GM12878 (cell line): Measurements from ENCODE around the gene CHSY3. TPM values are rescaled to one million over a fixed set of nuclear protein-coding genes. Genes with fewer than 3 reads are reported as not detected.

Experiments
- ATAC-seq: fragments of 200-7000 bp; cut with Tn5 transposase; 3 replicates; pipeline ENCODE4 v1.9.1; 2020; ENCODE audit warnings: mild to moderate bottlenecking, moderate library complexity
- BruUV-seq: library from RNA; stranded (reverse); fragments of 400-500 nt; replicated peaks from 2 replicates; lab custom pipeline; 2021; lab: Mats Ljungman, UMichigan
- CTCF ChIA-PET: fragments of 300-600 bp; sonication (Branson Sonifier 250); formaldehyde crosslinking; extraction: SDS; loops from one replicate; lab custom pipeline; 2021; ENCODE audit warnings: inconsistent platforms; lab: Yijun Ruan, JAX
- POLR2A ChIA-PET: fragments of 350-600 bp; formaldehyde crosslinking; extraction: SDS; loops from one replicate; lab custom pipeline; 2021; ENCODE audit warnings: inconsistent platforms; lab: Charles Lee
- RAD21 ChIA-PET: fragments of 300-600 bp; sonication (Branson Sonifier 250); formaldehyde crosslinking; loops from one replicate; lab custom pipeline; 2023; ENCODE audit warnings: antibody characterized with exemption; ENCODE audit not compliant: unreplicated experiment; lab: Charles Lee
- SMC1A ChIA-PET: fragments of 300-600 bp; sonication (Branson Sonifier 250); formaldehyde crosslinking; loops from one replicate; lab custom pipeline; 2023; ENCODE audit not compliant: unreplicated experiment, uncharacterized antibody; lab: Charles Lee
- DNase-seq: peaks from one replicate; pipeline ENCODE4 v3.0.0-alpha.2; 2011; ENCODE audit warnings: low read depth, low spot score
- FAIRE-seq: peaks from 3 replicates; lab custom pipeline; 2011; peaks lifted over from hg19 to GRCh38; lab: Jason Lieb, UNC
- H2AFZ ChIP-seq: 2 replicates; pipeline ENCODE4 v1.6.0; 2011; ENCODE audit warnings: low read depth, low read length, control low read depth; ENCODE audit not compliant: control insufficient read depth
- H3K27ac ChIP-seq: 2 replicates; pipeline ENCODE4 v1.5.1; 2011; ENCODE audit warnings: control low read depth; ENCODE audit not compliant: control insufficient read depth, insufficient read depth
- H3K27me3 ChIP-seq, 2 experiments: replicated peaks in 1 of 2; 2 replicates each; pipeline versions ENCODE4 v1.6.0 to v1.6.1; 2011; ENCODE audit warnings: low read length in 1 of 2; ENCODE audit not compliant: control insufficient read depth in 2 of 2, insufficient read depth in 2 of 2
- H3K36me3 ChIP-seq, 2 experiments: 2 replicates each; pipeline ENCODE4 v1.5.1; 2011; ENCODE audit warnings: low read length in 1 of 2; ENCODE audit not compliant: control insufficient read depth in 2 of 2, insufficient read depth in 2 of 2
- H3K4me1 ChIP-seq: 2 replicates; pipeline ENCODE4 v1.6.1; 2011; ENCODE audit warnings: mild to moderate bottlenecking, low read length, moderate library complexity, mixed read lengths; ENCODE audit not compliant: control insufficient read depth, insufficient read depth
- H3K4me2 ChIP-seq: 2 replicates; pipeline ENCODE4 v1.6.0; 2011; ENCODE audit warnings: control low read depth; ENCODE audit not compliant: control insufficient read depth, insufficient read depth
- H3K4me3 ChIP-seq: fragments of 200-600 bp; sonication (generic); 2 replicates; pipeline ENCODE4 v1.5.1; 2016
- H3K79me2 ChIP-seq: 2 replicates; pipeline ENCODE4 v1.6.0; 2011; ENCODE audit warnings: low read length; ENCODE audit not compliant: control insufficient read depth, insufficient read depth
- H3K9ac ChIP-seq: 2 replicates; pipeline ENCODE4 v1.8.0; 2011; ENCODE audit warnings: low read length, control low read depth, mixed read lengths; ENCODE audit not compliant: control insufficient read depth, insufficient read depth
- H3K9me3 ChIP-seq: replicated peaks from 3 replicates; pipeline ENCODE4 v1.5.1; 2011; ENCODE audit warnings: mild to moderate bottlenecking, low read length; ENCODE audit not compliant: control insufficient read depth, insufficient read depth
- H4K20me1 ChIP-seq: 2 replicates; pipeline ENCODE4 v1.6.0; 2011; ENCODE audit not compliant: control insufficient read depth, insufficient read depth
- CEBPB ChIP-seq, 2 experiments: fragments of 150-350 bp in 1 of 2; IDR thresholded peaks; 2 replicates each; pipeline ENCODE4 v1.6.1; 2012 to 2014; ENCODE audit warnings: low read depth in 2 of 2, low read length in 2 of 2, borderline replicate concordance in 1 of 2, inconsistent platforms in 1 of 2
- DPF2 ChIP-seq: fragments of 450-650 bp; IDR thresholded peaks from 2 replicates; pipeline ENCODE4 v1.6.1; 2017; ENCODE audit warnings: mild to moderate bottlenecking
- ETV6 ChIP-seq, 2 experiments: fragments of 450-650 bp in 1 of 2; IDR thresholded peaks in 1 of 2; conservative IDR thresholded peaks in 1 of 2; 2 replicates each; pipeline ENCODE4 v1.6.1; 2014; ENCODE audit warnings: antibody characterized with exemption in 1 of 2, borderline replicate concordance in 1 of 2, low read depth in 1 of 2, mild to moderate bottlenecking in 1 of 2, moderate library complexity in 1 of 2
- IKZF1 ChIP-seq: fragments of 450-650 bp; conservative IDR thresholded peaks from 2 replicates; pipeline ENCODE4 v1.6.1; 2017; ENCODE audit warnings: antibody characterized with exemption, mild to moderate bottlenecking
- KDM1A ChIP-seq: fragments of 200-600 bp; sonication (generic); IDR thresholded peaks from 2 replicates; pipeline ENCODE4 v1.6.1; 2016; ENCODE audit warnings: borderline replicate concordance
- MXI1 ChIP-seq: fragments of 150-350 bp; IDR thresholded peaks from 2 replicates; pipeline ENCODE4 v1.6.1; 2011; ENCODE audit warnings: low read depth, mild to moderate bottlenecking, inconsistent platforms, low read length, improper control_type of control experiment
- NR2C2 ChIP-seq: IDR thresholded peaks from 2 replicates; pipeline ENCODE4 v1.6.1; 2011; ENCODE audit warnings: borderline replicate concordance, low read depth; ENCODE audit not compliant: control insufficient read depth, insufficient read length
- PML ChIP-seq: IDR thresholded peaks from 2 replicates; pipeline ENCODE4 v1.6.1; 2012; ENCODE audit warnings: low read length, inconsistent platforms
- RUNX3 ChIP-seq: IDR thresholded peaks from 2 replicates; pipeline ENCODE4 v1.6.1; 2012; ENCODE audit warnings: low read length, inconsistent platforms
- SMC3 ChIP-seq: IDR thresholded peaks from 2 replicates; pipeline ENCODE4 v1.6.1; 2011; ENCODE audit warnings: low read length, improper control_type of control experiment, borderline replicate concordance
- TAF1 ChIP-seq: IDR thresholded peaks from 2 replicates; pipeline ENCODE4 v1.6.1; 2011; ENCODE audit warnings: mild to moderate bottlenecking, low read depth, low read length, borderline replicate concordance
- ZNF384 ChIP-seq: IDR thresholded peaks from 2 replicates; pipeline ENCODE4 v1.6.1; 2012; ENCODE audit warnings: low read depth, mild to moderate bottlenecking, low read length, improper control_type of control experiment, borderline replicate concordance
- WGBS: methylation state at CpG from one replicate; pipeline ENCODE4 v1.1.6; 2016; ENCODE audit warnings: low lambda C conversion rate; ENCODE audit not compliant: insufficient replicate concordance, insufficient coverage; ENCODE audit errors: missing lambda C conversion rate; 5-methylcytosine and 5-hydroxymethylcytosine counted together
- in situ Hi-C: fragments of 300-500 bp; cut with MboI; formaldehyde crosslinking; loops from 9 replicates; pipeline ENCODE4 v1.14.3; 2018; ENCODE audit warnings: mixed read lengths
- intact Hi-C: fragments of 100-400 bp; cut with micrococcal nuclease; formaldehyde crosslinking; loops from one replicate; pipeline ENCODE4 v1.14.2; 2022; ENCODE audit not compliant: unreplicated experiment
- polyA plus RNA-seq, 11 experiments: library from polyadenylated mRNA; depleted of rRNA in 4 of 11; unstranded in 6 of 11; stranded (reverse) in 5 of 11; fragments of >200 nt; fragmentation: Nextera tagmentation in 4 of 11; fragmentation: Illumina TruSeq in 1 of 11; extraction: Ambion mirVana in 4 of 11; extraction: Trizol in 1 of 11; gene quantifications; 1 replicate in 1 of 11; 2 replicates in 10 of 11; pipeline versions ENCODE4 v1.2.1 to v1.2.3, GENCODE V29; 2011 to 2016; ENCODE audit warnings: inconsistent platforms in 2 of 11, missing spikeins in 2 of 11, low read depth in 1 of 11
- total RNA-seq, 4 experiments: library from RNA; depleted of rRNA in 3 of 4; stranded (reverse); fragments of >200 nt in 3 of 4; fragmentation: Illumina TruSeq in 1 of 4; extraction: Trizol in 1 of 4; gene quantifications; 2 replicates each; pipeline versions ENCODE4 v1.2.1 to v1.2.3, GENCODE V29; 2013 to 2021
- TF ChIP-seq, protein P1 (sequence below): fragments of 450-650 bp; formaldehyde crosslinking; IDR thresholded peaks from 2 replicates; pipeline ENCODE4 v1.4.0; 2022; ENCODE audit warnings: mild to moderate bottlenecking, moderate library complexity
- TF ChIP-seq, protein P2 (sequence below): fragments of 450-650 bp; IDR thresholded peaks from 2 replicates; pipeline ENCODE4 v1.6.1; 2017; ENCODE audit warnings: low read depth, mild to moderate bottlenecking, moderate library complexity
- TF ChIP-seq, protein P3 (sequence below): fragments of 450-650 bp; IDR thresholded peaks from 2 replicates; pipeline ENCODE4 v1.6.1; 2017; ENCODE audit warnings: mild to moderate bottlenecking, low read depth, inconsistent platforms; ENCODE audit not compliant: poor library complexity, severe bottlenecking
- TF ChIP-seq, protein P4 (sequence below): fragments of 450-650 bp; IDR thresholded peaks from 2 replicates; pipeline ENCODE4 v1.6.1; 2017; ENCODE audit warnings: mild to moderate bottlenecking

CHSY3 gene
- total and polyA plus RNA-seq, 10 of the 15 experiments (the other 5 are each of a cell fraction or from before 2014, with no cell fraction given) = not detected

DNA sequence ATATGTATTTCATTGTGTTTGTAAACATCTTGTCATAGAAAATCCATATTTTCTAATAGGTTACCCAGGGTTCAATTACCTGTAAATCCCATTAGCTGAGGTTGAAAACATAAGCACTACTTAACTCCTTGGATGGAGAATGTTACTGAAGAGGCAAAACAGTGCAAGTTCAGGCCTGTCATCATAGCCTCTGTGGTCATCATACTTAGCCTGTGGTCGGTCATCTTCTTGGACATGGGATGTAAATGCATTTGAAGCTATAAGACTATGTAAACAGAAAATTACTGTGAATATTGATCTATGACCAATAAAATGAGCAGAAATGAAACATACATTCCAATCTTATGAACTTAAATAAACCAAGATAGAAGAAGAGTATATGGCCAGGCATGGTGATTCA, 164.7 kb downstream of the CHSY3 start:
- ChIA-PET CTCF (interaction anchor here (1.7 kb wide), 1 partner anchor 16 kb away, joined by 3 read pairs; no protein-coding TSS in a partner anchor), RAD21 (no interaction called here)
- TF ChIP-seq IKZF1 (no peak), DPF2 (no peak), ZNF384 (no peak), MXI1 (no peak), NR2C2 (no peak), RUNX3 (no peak), SMC3 (no peak), KDM1A (no peak), PML (no peak), TAF1 (no peak), CEBPB (IDR thresholded peaks at IDR 0.05; ENCODE audit: borderline replicate concordance in 1 of 2, low read depth in 2 of 2, low read length in 2 of 2) (no peak), ETV6 (conservative IDR thresholded peaks at IDR 0.05 in 1 of 2, IDR thresholded peaks at IDR 0.05 in 1 of 2; ENCODE audit: borderline replicate concordance in 1 of 2, low read depth in 1 of 2) (no peak)
- TF ChIP-seq, protein P1, sequence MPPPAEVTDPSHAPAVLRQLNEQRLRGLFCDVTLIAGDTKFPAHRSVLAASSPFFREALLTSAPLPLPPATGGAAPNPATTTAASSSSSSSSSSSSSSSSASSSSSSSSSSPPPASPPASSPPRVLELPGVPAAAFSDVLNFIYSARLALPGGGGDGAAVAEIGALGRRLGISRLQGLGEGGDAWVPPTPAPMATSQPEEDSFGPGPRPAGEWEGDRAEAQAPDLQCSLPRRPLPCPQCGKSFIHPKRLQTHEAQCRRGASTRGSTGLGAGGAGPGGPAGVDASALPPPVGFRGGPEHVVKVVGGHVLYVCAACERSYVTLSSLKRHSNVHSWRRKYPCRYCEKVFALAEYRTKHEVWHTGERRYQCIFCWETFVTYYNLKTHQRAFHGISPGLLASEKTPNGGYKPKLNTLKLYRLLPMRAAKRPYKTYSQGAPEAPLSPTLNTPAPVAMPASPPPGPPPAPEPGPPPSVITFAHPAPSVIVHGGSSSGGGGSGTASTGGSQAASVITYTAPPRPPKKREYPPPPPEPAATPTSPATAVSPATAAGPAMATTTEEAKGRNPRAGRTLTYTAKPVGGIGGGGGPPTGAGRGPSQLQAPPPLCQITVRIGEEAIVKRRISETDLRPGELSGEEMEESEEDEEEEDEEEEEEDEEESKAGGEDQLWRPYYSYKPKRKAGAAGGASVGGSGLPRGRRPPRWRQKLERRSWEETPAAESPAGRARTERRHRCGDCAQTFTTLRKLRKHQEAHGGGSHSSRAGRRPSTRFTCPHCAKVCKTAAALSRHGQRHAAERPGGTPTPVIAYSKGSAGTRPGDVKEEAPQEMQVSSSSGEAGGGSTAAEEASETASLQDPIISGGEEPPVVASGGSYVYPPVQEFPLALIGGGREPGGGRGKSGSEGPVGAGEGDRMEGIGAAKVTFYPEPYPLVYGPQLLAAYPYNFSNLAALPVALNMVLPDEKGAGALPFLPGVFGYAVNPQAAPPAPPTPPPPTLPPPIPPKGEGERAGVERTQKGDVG = no peak
- TF ChIP-seq, protein P2, sequence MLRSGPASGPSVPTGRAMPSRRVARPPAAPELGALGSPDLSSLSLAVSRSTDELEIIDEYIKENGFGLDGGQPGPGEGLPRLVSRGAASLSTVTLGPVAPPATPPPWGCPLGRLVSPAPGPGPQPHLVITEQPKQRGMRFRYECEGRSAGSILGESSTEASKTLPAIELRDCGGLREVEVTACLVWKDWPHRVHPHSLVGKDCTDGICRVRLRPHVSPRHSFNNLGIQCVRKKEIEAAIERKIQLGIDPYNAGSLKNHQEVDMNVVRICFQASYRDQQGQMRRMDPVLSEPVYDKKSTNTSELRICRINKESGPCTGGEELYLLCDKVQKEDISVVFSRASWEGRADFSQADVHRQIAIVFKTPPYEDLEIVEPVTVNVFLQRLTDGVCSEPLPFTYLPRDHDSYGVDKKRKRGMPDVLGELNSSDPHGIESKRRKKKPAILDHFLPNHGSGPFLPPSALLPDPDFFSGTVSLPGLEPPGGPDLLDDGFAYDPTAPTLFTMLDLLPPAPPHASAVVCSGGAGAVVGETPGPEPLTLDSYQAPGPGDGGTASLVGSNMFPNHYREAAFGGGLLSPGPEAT = no peak
- TF ChIP-seq, protein P3, sequence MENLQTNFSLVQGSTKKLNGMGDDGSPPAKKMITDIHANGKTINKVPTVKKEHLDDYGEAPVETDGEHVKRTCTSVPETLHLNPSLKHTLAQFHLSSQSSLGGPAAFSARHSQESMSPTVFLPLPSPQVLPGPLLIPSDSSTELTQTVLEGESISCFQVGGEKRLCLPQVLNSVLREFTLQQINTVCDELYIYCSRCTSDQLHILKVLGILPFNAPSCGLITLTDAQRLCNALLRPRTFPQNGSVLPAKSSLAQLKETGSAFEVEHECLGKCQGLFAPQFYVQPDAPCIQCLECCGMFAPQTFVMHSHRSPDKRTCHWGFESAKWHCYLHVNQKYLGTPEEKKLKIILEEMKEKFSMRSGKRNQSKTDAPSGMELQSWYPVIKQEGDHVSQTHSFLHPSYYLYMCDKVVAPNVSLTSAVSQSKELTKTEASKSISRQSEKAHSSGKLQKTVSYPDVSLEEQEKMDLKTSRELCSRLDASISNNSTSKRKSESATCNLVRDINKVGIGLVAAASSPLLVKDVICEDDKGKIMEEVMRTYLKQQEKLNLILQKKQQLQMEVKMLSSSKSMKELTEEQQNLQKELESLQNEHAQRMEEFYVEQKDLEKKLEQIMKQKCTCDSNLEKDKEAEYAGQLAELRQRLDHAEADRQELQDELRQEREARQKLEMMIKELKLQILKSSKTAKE = no peak
- TF ChIP-seq, protein P4, sequence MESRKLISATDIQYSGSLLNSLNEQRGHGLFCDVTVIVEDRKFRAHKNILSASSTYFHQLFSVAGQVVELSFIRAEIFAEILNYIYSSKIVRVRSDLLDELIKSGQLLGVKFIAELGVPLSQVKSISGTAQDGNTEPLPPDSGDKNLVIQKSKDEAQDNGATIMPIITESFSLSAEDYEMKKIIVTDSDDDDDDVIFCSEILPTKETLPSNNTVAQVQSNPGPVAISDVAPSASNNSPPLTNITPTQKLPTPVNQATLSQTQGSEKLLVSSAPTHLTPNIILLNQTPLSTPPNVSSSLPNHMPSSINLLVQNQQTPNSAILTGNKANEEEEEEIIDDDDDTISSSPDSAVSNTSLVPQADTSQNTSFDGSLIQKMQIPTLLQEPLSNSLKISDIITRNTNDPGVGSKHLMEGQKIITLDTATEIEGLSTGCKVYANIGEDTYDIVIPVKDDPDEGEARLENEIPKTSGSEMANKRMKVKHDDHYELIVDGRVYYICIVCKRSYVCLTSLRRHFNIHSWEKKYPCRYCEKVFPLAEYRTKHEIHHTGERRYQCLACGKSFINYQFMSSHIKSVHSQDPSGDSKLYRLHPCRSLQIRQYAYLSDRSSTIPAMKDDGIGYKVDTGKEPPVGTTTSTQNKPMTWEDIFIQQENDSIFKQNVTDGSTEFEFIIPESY = no peak

More for the DNA sequence above, 164.7 kb downstream of the CHSY3 start:
- intact Hi-C loops = no loop called here
- Histone ChIP-seq H3K27ac (no peak overlapping the region), H3K79me2 (no peaks in the 10 kb centered on the region), H3K4me3 (no peak overlapping the region), H3K9me3 (no peaks in the 10 kb centered on the region), H3K27me3 (no peaks in the 10 kb centered on the region), H3K36me3 (no peaks in the 10 kb centered on the region), H2AFZ (no peak overlapping the region), H4K20me1 (no peaks in the 10 kb centered on the region), H3K4me1 (no peaks in the 10 kb centered on the region), H3K9ac (no peak overlapping the region), H3K4me2 (no peak overlapping the region)
- ChIA-PET POLR2A (no interaction called here), SMC1A (no interaction called here)
- in situ Hi-C loops = no loop called here
- DNase-seq = no peak
- BruUV-seq = no TSS peak
- WGBS = 7% methylated on average over 1 of the region's 1 CpG
- no peak for ATAC-seq
- FAIRE-seq = no peak
